GM19452 (cell line): ENCODE measurements around the gene ARHGAP1.

Source experiments
- ATAC-seq: cut with Tn5 transposase; IDR thresholded peaks from one replicate; pipeline ENCODE4 v1.9.1; 2021; ENCODE audit not compliant: unreplicated experiment

ARHGAP1 gene

GRCh38 chr11:46695345-46696211 lies 4.8 kb downstream of the ARHGAP1 start:
- no peak for ATAC-seq

GRCh38 chr11:46694607-46695006 lies 5.8 kb downstream of the ARHGAP1 start:
- ATAC-seq = no peak

DNA sequence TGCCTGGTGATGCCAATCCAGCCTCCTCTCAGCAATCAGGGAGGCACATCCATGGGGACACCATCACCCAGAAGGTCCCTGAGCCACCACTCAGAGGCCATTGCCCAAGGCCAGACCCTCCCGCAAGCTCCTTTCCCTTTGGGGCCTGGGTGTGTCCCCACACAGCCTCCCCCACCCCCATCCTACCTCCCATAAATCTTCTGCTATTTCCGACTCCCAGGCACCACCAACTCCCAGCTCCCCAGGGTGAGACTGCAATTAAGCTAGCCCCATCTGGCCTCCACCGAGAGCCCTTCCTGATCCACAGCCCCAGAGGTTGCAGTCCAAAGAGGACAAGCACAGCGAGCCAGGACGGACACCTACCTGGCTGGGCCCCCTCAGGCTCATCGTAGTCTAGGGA lies 6.3 kb downstream of the ARHGAP1 start:
- ATAC-seq = no peak

GRCh38 chr11:46693597-46694012 lies 6.8 kb downstream of the ARHGAP1 start:
- no peak for ATAC-seq

DNA sequence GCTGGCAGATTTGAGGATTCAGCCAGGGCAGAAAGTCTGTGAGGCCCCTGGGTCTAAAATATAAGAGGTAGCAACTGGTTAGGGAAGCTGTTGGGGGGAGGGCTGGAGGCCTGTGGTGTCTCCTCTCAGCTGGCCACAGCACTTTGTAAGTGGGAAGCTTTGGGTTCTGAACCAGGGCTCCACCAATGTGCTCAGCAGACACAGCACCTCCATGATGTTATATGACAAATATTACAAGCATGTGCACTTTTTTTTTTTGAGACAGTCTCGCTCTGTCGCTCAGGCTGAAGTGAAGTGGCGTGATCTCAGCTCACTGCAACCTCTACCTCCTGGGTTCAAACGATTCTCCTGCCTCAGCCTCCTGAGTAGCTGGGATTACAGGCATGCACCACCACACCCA lies 8.0 kb downstream of the ARHGAP1 start:
- ATAC-seq = no peak

DNA sequence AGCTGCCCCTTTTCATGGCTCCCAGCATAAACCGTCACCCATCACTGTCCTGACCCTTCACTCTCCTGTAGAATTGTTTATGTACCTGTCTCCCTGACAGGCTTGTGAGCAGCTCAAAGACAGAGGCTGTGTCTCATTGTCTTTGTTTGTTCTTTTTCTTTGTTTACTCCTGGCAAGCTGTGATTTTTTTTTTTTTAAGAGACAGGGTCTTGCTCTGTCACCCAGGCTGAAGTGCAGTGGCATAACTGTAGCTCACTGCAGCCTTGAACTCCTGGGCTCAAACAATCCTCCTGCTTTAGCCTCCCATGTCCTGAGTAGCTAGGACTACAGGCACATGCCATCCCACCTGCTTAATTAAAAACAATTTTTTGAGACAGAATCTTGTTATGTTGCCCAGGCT lies 9.7 kb downstream of the ARHGAP1 start:
- ATAC-seq = no peak

DNA sequence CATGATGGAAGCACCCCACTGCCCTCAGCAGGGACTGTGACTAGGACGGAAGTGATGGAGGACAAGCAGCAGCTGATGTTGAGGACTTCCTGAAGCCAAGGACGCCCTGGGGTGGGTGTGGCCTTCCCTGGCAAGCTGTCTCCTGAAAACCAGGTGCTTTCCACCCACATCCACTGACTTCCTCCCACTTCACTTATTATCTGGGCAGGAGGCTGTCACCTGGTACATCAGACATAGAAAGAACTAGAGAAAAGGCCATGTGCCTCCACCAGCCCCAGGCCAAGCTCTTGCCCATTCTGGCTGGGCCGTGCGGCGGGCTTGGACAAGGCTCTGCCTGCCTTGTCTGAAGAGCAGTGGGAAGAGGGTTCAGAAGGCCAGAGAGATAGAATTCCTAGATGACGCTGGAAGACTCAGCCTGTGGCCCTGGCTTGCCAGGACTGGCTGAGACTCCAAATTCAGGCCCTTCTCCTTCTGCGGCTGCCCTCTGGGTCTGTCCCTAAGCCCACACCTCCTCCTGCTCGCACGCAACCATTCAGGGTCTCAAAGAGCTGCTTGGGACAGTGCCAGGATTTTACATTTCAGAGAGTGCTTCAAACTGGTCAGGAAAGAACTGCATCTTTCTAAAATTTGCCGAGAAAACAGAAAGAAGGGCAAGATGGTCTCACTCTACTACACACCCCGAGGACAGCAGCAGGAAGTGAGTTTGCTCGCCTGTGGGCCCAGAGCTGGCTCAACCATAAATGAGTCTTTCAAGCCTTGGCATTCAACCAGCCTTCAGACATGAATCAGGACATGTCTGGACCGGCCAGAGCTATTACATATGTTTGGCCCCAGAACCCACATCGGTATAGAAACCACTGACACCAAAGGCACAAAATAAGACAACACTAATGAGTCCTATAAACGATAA lies 13.3 kb downstream of the ARHGAP1 start:
- ATAC-seq = no peak

DNA sequence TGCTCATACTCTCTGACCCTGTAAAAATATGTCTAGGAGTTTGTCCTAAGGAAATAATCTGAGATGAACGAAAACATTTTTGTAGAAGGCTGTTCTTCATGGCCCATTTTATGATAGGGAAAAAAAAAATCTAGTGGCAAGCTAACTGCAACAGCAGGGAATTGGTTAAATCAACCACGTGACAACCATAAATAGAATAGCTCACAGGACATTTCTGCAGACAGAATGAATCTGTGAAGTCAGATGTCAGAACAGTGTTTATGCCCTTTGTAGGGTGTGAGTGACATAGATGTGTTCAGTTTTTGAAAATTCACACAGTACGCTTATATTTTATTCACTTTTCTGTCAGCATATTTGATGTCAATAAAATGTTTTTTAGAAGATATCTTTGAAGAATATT lies 16.1 kb downstream of the ARHGAP1 start:
- no peak for ATAC-seq

DNA sequence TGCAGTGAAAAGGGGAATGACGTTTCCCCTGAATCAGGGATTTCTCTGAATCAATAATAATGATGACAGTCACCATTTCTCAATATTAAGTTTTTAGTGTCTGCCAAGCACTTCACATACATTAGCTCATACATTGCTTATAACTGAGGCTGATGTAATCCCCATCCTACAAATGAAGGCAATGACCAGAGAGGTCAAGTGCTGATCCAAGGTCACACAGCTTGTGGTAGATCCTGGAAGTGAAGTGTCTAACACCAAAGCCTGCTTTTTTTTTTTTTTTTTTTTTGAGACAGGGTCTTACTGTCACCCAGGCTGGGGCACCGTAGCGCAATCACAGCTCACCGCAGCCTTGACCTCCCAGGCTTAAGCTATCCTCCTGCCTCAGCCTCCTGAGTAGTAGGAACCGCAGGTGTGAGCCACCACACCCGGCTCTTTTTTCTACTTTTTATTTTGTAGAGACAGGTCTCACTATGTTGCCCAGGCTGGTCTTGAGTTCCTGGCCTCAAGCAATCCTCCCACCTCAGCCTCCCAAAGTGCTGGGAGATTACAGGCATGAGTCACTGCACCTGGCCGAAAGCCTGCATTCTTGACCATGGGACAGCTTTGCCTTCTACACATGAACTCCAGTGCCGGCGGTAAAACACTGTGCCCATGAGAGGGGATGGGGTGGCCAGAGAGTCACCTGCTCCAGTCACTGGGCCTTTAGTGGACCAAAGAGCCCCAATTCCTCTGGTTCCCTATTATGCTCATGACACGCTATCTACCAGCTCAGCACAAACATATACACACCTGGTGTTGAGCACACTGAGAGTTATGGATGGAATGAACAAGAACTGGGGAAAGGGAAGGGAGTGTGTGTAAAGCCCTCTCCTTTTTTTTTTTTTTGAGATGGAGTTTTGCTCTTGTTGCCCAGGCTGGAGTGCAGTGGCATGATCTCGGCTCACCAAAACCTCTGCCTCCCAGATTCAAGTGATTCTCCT lies 17.4 kb downstream of the ARHGAP1 start:
- ATAC-seq = no peak

DNA sequence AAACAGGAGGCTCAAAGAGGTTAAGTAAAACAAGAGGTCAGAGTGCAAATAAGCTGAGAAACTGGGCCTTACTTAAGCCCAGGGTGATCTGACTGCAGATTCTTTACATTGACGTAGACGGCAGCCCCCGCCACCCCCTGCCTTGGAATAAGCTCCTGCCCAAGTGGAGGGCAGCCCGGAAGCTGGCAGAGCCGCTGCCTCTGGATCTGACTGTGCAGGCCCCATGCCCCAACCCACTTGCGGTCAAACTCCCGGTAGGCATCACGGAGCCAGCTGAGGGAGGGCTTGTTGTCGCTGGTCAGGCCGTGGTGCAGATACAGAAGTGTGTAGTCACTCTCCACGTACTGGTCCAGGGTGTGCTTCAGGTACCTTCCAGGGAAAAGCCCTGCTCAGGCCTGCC lies 18.6 kb downstream of the ARHGAP1 start:
- no peak for ATAC-seq

GRCh38 chr11:46680815-46681214 lies 19.6 kb downstream of the ARHGAP1 start:
- ATAC-seq = no peak

DNA sequence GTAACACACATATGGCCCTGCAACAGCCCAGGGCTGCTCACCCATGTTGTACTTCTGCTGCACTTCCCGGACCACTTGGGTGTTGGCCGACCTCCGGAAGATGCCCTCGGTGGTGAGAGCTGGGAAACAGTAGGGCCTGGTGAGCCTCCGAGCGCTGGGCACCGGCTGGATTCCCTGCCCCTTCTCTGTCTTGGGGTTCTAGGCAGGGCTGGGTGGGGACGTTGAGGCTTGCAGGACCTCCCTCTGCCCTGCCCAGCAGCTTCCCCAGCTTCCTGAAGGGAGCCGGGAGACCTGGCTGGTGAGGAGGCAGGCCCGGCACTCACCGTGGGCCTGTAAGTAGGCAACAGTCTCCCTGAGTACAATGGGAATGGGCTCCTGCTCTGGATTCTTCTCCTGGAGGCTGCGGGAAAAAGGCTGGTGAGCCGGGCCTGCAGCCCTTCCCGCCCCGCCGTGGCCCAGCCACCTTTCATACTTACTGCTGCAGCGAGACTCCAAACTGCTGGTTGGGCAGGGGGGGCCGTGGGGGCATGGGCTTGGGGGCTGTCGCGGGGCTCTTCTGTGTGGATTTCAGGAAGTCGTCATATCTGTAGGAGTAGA lies 20.2 kb downstream of the ARHGAP1 start:
- no peak for ATAC-seq

DNA sequence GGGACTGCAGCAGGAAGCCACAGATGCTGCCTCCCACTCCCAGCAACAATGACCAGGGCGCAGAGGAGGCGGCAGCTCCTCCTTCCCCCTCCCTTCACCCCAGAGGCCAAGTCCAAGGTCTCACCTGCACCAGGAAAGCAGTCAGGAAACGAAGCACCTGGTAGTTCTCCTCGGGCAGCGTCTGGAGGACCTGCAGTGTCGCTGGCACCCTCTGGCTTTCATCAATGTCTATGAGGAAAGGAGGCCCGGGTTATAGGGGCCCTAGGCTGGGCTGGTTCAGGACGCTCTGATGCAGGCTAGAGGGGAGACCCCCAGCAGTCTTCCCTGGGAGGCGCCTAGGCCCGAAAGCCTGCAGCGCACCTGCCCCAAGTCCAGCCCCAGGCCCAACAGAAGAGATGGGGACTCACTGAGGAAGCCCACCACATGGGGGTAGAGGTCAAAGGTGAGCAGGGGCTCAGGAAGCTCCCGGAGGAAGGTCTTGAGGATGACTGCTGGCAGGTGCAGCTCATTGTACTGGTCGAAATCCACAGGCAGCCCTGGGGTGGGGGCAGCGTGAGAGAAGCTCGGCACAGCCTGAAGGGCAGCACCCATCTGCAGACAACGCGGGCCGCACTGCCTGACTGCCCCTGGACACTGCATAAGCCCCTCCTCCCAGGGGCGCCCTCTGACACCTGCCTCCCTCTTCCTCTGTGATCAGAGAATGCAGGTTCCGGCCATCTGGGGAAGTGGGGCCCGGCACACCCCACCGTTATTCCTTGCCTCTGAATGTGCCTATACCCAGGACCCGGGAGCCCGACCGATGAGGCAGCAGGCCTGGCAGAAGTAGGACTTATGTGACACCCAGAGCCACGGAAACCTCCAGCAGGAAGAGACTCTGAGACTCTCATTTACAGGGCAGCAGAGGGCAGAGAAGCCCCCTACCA lies 20.9 kb downstream of the ARHGAP1 start:
- no peak for ATAC-seq

GRCh38 chr11:46678741-46679130 lies 21.7 kb downstream of the ARHGAP1 start:
- no peak for ATAC-seq

DNA sequence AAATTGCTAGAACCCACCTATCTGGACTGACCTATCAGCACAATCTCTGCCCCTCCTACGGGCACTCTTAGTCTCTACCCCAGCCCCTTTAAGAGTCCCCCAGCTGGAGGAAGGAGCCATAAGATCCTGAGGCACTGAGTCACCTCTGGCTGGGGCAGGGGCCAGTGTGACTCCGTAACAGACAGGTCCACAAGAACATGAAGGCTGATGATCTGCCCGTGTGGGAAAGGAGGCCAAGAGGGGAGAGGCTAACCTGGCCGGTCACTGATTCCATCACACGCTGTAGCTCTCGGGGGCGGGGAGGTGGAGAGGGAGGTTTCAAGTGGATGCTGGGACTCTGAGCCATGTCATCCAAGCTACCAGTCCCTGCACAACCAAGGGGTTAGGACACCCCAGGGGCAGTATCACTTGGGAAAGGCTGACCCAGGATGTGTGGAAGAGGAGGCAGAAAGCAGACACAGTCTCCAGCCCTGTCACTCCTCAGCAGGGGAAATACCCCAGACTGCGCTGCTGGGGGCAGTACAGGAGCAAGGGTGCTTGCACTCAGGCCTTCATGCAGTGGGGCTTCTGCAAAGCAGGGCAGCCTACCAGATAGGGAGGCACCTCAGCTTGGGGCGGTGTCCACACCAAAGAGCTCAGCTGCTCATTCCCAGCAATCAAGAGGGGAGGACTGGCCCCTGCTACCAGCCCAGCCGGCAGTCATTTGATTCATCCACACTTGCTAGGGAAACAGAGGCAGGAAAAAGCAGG lies 22.3 kb downstream of the ARHGAP1 start:
- no peak for ATAC-seq

GRCh38 chr11:46677169-46677568 lies 23.2 kb downstream of the ARHGAP1 start:
- ATAC-seq = no peak

GRCh38 chr11:46676436-46677158 lies 23.8 kb downstream of the ARHGAP1 start:
- ATAC-seq = no peak

- no peak for ATAC-seq
These were observed 24.5 kb downstream of the ARHGAP1 start for GRCh38 chr11:46675949-46676348.
